HPDE6-E6E7 (cell line): ENCODE measurements around the gene OSM.
A peak's percentile ranks its signal among the peaks of the same experiment; 100 is the strongest.

Source experiments
- DNase-seq: peaks from one replicate; pipeline ENCODE4 v3.0.0; 2011; ENCODE audit warnings: missing footprints; ENCODE audit errors: extremely low spot score

The OSM gene

GRCh38 chr22:30297991-30298701 is 31.5 kb upstream of the OSM start:
- DNase-seq: peak; percentile 78

GRCh38 chr22:30297276-30297990 is 30.8 kb upstream of the OSM start:
- no peak for DNase-seq

- DNase-seq: no peak
Observed at GRCh38 chr22:30296833-30297232, 30.2 kb upstream of the OSM start.

GRCh38 chr22:30296324-30296723 is 29.7 kb upstream of the OSM start:
- no peak for DNase-seq

GRCh38 chr22:30295576-30295975 is 28.9 kb upstream of the OSM start:
- no peak for DNase-seq

GRCh38 chr22:30294830-30295229 is 28.2 kb upstream of the OSM start:
- no peak for DNase-seq

GRCh38 chr22:30294066-30294465 is 27.4 kb upstream of the OSM start:
- DNase-seq: no peak

- no peak for DNase-seq
Observed at GRCh38 chr22:30293026-30293425, 26.4 kb upstream of the OSM start.

GRCh38 chr22:30292069-30292970 is 25.7 kb upstream of the OSM start:
- DNase-seq: no peak

- peak; percentile 75 for DNase-seq
Observed at GRCh38 chr22:30291058-30291892, 24.6 kb upstream of the OSM start.

GRCh38 chr22:30290342-30291057 is 23.8 kb upstream of the OSM start:
- peak; percentile 79 for DNase-seq

GRCh38 chr22:30289980-30290313 is 23.3 kb upstream of the OSM start:
- DNase-seq: no peak

- DNase-seq: peak; percentile 99
Observed at GRCh38 chr22:30289141-30289979, 22.7 kb upstream of the OSM start, which contains the start of gene CASTOR1. Gene CASTOR1 (minus strand): TSS chr22:30289505. CDS start chr22:30289497, 8 bp downstream.

- no peak for DNase-seq
Observed at GRCh38 chr22:30288419-30289140, 21.9 kb upstream of the OSM start.

- DNase-seq: peak; percentile 70
Observed at GRCh38 chr22:30287648-30288418, 21.2 kb upstream of the OSM start.

GRCh38 chr22:30286813-30287647 is 20.4 kb upstream of the OSM start:
- no peak for DNase-seq

GRCh38 chr22:30286331-30286730 is 19.7 kb upstream of the OSM start:
- DNase-seq: no peak

- no peak for DNase-seq
Observed at GRCh38 chr22:30285846-30286200, 19.2 kb upstream of the OSM start.
